Sigmoid colon (tissue), 7 donors: Measurements from ENCODE around the gene DDX1. TPM values are rescaled to one million over a fixed set of nuclear protein-coding genes. Genes with fewer than 3 reads are reported as not detected.

Experiments
- DNase-seq: peaks from one replicate; pipeline ENCODE4 v3.0.0-alpha.2; 2019
- H3K27ac ChIP-seq, 4 donors: fragments of 200-600 bp; sonication (generic); one replicate each; pipeline ENCODE4 v1.5.1; 2016 to 2019; ENCODE audit warnings: mild to moderate bottlenecking in 1 of 4
- H3K27me3 ChIP-seq, 3 donors: fragments of 200-600 bp; sonication (generic); one replicate each; pipeline ENCODE4 v1.5.1; 2019; ENCODE audit warnings: mild to moderate bottlenecking in 1 of 3
- H3K36me3 ChIP-seq, 4 donors: fragments of 200-600 bp; sonication (generic); one replicate each; pipeline ENCODE4 v1.5.1; 2016 to 2019
- H3K4me1 ChIP-seq, 4 donors: fragments of 200-600 bp; sonication (generic); one replicate each; pipeline ENCODE4 v1.5.1; 2017 to 2019
- H3K4me3 ChIP-seq, 4 donors: fragments of 200-600 bp; sonication (generic); one replicate each; pipeline ENCODE4 v1.5.1; 2017 to 2019; ENCODE audit warnings: mild to moderate bottlenecking in 2 of 4, moderate library complexity in 1 of 4
- H3K9me3 ChIP-seq, 4 donors: fragments of 200-600 bp in 3 of 4; sonication (generic) in 3 of 4; one replicate each; pipeline versions ENCODE4 v1.5.1 to v1.6.1; 2013 to 2019
- CTCF ChIP-seq, 4 experiments: fragments of 450-650 bp in 3 of 4; fragments of 200-600 bp in 1 of 4; IDR thresholded peaks; one replicate each; pipeline ENCODE4 v1.5.1; 2016 to 2019; ENCODE audit warnings: antibody characterized with exemption in 4 of 4, mild to moderate bottlenecking in 3 of 4, moderate library complexity in 2 of 4
- EP300 ChIP-seq, 4 donors: sonication (generic); formaldehyde crosslinking; IDR thresholded peaks; one replicate each; pipeline ENCODE4 v1.6.1; 2017; ENCODE audit warnings: antibody characterized with exemption in 4 of 4
- POLR2A ChIP-seq, 2 donors: fragments of 450-650 bp; IDR thresholded peaks; one replicate each; pipeline ENCODE4 v1.6.1; 2016; ENCODE audit warnings: antibody characterized with exemption in 2 of 2, mild to moderate bottlenecking in 2 of 2, moderate library complexity in 2 of 2
- POLR2AphosphoS5 ChIP-seq, 4 donors: sonication (generic); formaldehyde crosslinking; IDR thresholded peaks; one replicate each; pipeline ENCODE4 v1.6.1; 2017; ENCODE audit warnings: antibody characterized with exemption in 4 of 4
- WGBS, 2 donors: extraction: QIAGEN DNeasy Blood & Tissue Kit; methylation state at CpG; one replicate each; pipeline ENCODE4 v1.1.7; 2013; 5-methylcytosine and 5-hydroxymethylcytosine counted together
- intact Hi-C: fragments of 100-400 bp; cut with DNase I; formaldehyde crosslinking; loops from one replicate; pipeline ENCODE4 v1.15.1; 2023
- polyA plus RNA-seq, 3 donors: library from polyadenylated mRNA; stranded (reverse); fragments of 200-250 nt; gene quantifications; one replicate each; pipeline ENCODE4 v1.2.3, GENCODE V29; 2013
- total RNA-seq, 4 donors: library from RNA; depleted of rRNA; stranded (reverse); fragments of >200 nt; gene quantifications; one replicate each; pipeline ENCODE4 v1.1.0, GENCODE V29; 2016
- donor health status: healthy with polysubstance abuse.
- donor health status: Bipolar disorder and iron deficiency.
- donor health status: healthy.

Gene DDX1
- total and polyA plus RNA-seq, 7 donors, result 59.2 to 104 (median 67.9) TPM

GRCh38 chr2:15595342-15595905 is 3.8 kb downstream of the DDX1 start:
- Histone ChIP-seq H3K9me3 (no peaks in the 10 kb centered on the region), H3K4me1 (peaks cover 0 to 33% (median 26%) of the 10 kb centered on the region in 4 donors), H3K36me3 (peaks cover 10 to 59% (median 32%) of the 10 kb centered on the region in 4 donors), H3K27me3 (no peaks in the 10 kb centered on the region), H3K27ac (no peak overlapping the region), H3K4me3 (no peak overlapping the region)
- no peak for DNase-seq
- intact Hi-C loops, result no loop called here
- TF ChIP-seq CTCF (IDR thresholded peaks at IDR 0.05) (no peak), POLR2A (IDR thresholded peaks at IDR 0.05) (no peak), POLR2AphosphoS5 (IDR thresholded peaks at IDR 0.05) (no peak), EP300 (IDR thresholded peaks at IDR 0.05) (no peak)
- WGBS, 2 donors, result 96 to 98% methylated on average over 6 of the region's 6 CpGs

- 97 to 98% methylated on average over 4 of the region's 4 CpGs for WGBS, 2 donors
- peaks cover 10 to 64% (median 35%) of the 10 kb centered on the region in 4 donors for H3K36me3 ChIP-seq
Measured at GRCh38 chr2:15595936-15596335, 4.3 kb downstream of the DDX1 start.

GRCh38 chr2:15596350-15596749 is 4.7 kb downstream of the DDX1 start:
- DNase-seq, result no peak
- intact Hi-C loops, result no loop called here
- Histone ChIP-seq H3K27me3 (no peaks in the 10 kb centered on the region), H3K27ac (no peak overlapping the region), H3K9me3 (no peaks in the 10 kb centered on the region), H3K4me1 (peaks cover 0 to 28% (median 21%) of the 10 kb centered on the region in 4 donors), H3K36me3 (peaks cover 10 to 68% (median 39%) of the 10 kb centered on the region in 4 donors), H3K4me3 (no peak overlapping the region)
- TF ChIP-seq POLR2A (IDR thresholded peaks at IDR 0.05) (no peak), POLR2AphosphoS5 (IDR thresholded peaks at IDR 0.05) (no peak), EP300 (IDR thresholded peaks at IDR 0.05) (no peak), CTCF (IDR thresholded peaks at IDR 0.05) (no peak)
- WGBS, 2 donors, result 91 to 92% methylated on average over 2 of the region's 2 CpGs

More at GRCh38 chr2:15595936-15596335, 4.3 kb downstream of the DDX1 start:
- H3K9me3 ChIP-seq, result no peaks in the 10 kb centered on the region
- intact Hi-C loops, result no loop called here
- no peak overlapping the region for H3K4me3 ChIP-seq
- TF ChIP-seq EP300 (IDR thresholded peaks at IDR 0.05) (no peak), POLR2AphosphoS5 (IDR thresholded peaks at IDR 0.05) (no peak), POLR2A (IDR thresholded peaks at IDR 0.05) (no peak)
- H3K27ac ChIP-seq, result no peak overlapping the region
- peaks cover 0 to 32% (median 25%) of the 10 kb centered on the region in 4 donors for H3K4me1 ChIP-seq
- DNase-seq, result no peak
- H3K27me3 ChIP-seq, result no peaks in the 10 kb centered on the region

- Histone ChIP-seq H3K9me3 (no peaks in the 10 kb centered on the region), H3K27me3 (no peaks in the 10 kb centered on the region), H3K36me3 (peaks cover 10 to 74% (median 45%) of the 10 kb centered on the region in 4 donors), H3K27ac (no peak overlapping the region), H3K4me3 (no peak overlapping the region), H3K4me1 (peaks cover 0 to 26% (median 20%) of the 10 kb centered on the region in 4 donors)
- TF ChIP-seq POLR2A (IDR thresholded peaks at IDR 0.05), result no peak
- no peak for TF ChIP-seq CTCF (IDR thresholded peaks at IDR 0.05)
- TF ChIP-seq EP300 (IDR thresholded peaks at IDR 0.05), result no peak
- TF ChIP-seq POLR2AphosphoS5 (IDR thresholded peaks at IDR 0.05), result no peak
- no peak for DNase-seq
- WGBS, 2 donors, result 94% methylated on average over 4 of the region's 4 CpGs
- intact Hi-C loops, result no loop called here
Measured at GRCh38 chr2:15596968-15597367, 5.3 kb downstream of the DDX1 start.

GRCh38 chr2:15599994-15600393 is 8.3 kb downstream of the DDX1 start:
- DNase-seq, result no peak
- Histone ChIP-seq H3K4me1 (no peaks in the 10 kb centered on the region), H3K27me3 (no peaks in the 10 kb centered on the region), H3K36me3 (peaks cover 25 to 100% (median 73%) of the 10 kb centered on the region in 4 donors), H3K27ac (no peak overlapping the region), H3K4me3 (no peak overlapping the region), H3K9me3 (no peaks in the 10 kb centered on the region)
- TF ChIP-seq POLR2AphosphoS5 (IDR thresholded peaks at IDR 0.05) (no peak), CTCF (IDR thresholded peaks at IDR 0.05) (no peak), POLR2A (IDR thresholded peaks at IDR 0.05) (no peak), EP300 (IDR thresholded peaks at IDR 0.05) (no peak)
- 97 to 100% methylated on average over 1 of the region's 1 CpG for WGBS, 2 donors
- intact Hi-C loops, result no loop called here
